Measurements from ENCODE around the gene BCR.

DNA sequence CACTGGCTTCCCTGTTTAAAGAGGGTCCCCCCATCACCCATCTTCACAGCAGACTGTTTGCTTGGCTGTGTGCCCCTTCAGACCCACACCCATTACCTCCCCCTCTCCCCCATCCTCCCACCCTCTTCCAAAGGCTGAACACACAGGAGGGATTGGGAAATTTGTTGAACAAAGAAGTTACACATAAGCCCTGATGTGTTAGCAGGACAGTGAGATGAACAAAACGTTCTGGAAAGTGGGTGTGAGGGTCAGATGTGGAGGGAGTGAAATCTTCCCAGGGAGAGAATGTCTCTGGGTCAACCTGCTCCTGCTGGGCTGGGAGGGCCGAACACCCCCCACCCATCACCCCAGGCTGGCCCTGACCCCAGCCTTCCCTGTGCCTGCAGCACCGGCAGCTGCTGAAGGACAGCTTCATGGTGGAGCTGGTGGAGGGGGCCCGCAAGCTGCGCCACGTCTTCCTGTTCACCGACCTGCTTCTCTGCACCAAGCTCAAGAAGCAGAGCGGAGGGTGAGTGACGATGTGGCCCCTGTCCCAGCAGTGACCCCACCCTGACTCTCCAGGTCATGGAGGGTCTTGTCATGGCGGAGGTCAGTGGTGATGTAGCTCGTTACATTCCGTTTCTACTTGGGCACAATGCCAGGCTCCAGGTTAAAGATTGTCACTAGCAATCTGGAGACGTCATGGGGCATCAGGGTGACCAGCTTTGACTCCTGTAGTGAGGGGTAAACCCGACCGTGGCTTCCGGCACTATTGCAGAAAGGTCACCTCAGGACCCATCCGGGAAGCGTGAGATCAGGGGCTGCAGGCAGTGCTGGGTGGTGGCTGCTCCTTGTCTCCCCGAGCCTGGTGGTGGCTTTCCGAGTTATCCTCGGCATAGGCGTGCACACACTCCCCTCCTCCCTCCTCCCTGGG lies 103.5 kb downstream of the BCR start:
- TF ChIP-seq, protein P1, sequence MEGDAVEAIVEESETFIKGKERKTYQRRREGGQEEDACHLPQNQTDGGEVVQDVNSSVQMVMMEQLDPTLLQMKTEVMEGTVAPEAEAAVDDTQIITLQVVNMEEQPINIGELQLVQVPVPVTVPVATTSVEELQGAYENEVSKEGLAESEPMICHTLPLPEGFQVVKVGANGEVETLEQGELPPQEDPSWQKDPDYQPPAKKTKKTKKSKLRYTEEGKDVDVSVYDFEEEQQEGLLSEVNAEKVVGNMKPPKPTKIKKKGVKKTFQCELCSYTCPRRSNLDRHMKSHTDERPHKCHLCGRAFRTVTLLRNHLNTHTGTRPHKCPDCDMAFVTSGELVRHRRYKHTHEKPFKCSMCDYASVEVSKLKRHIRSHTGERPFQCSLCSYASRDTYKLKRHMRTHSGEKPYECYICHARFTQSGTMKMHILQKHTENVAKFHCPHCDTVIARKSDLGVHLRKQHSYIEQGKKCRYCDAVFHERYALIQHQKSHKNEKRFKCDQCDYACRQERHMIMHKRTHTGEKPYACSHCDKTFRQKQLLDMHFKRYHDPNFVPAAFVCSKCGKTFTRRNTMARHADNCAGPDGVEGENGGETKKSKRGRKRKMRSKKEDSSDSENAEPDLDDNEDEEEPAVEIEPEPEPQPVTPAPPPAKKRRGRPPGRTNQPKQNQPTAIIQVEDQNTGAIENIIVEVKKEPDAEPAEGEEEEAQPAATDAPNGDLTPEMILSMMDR (IDR thresholded peaks at IDR 0.05) = no peak
- TF ChIP-seq, protein P2, sequence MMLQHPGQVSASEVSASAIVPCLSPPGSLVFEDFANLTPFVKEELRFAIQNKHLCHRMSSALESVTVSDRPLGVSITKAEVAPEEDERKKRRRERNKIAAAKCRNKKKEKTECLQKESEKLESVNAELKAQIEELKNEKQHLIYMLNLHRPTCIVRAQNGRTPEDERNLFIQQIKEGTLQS (CRISPR knock-in tag; conservative IDR thresholded peaks at IDR 0.05) = no peak
- TF ChIP-seq FOXJ3 (CRISPR knock-in tag; IDR thresholded peaks at IDR 0.05; ENCODE audit: borderline replicate concordance) (no peak), ZNF138 (CRISPR knock-in tag; conservative IDR thresholded peaks at IDR 0.05) (no peak), IRF2 (CRISPR knock-in tag; IDR thresholded peaks at IDR 0.05; ENCODE audit: borderline replicate concordance, low read depth) (no peak), ESRRA (CRISPR knock-in tag; IDR thresholded peaks at IDR 0.05; ENCODE audit: borderline replicate concordance) (no peak)
- TF ChIP-seq, protein P3, sequence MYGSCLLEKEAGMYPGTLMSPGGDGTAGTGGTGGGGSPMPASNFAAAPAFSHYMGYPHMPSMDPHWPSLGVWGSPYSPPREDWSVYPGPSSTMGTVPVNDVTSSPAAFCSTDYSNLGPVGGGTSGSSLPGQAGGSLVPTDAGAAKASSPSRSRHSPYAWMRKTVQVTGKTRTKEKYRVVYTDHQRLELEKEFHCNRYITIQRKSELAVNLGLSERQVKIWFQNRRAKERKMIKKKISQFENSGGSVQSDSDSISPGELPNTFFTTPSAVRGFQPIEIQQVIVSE (CRISPR knock-in tag; IDR thresholded peaks at IDR 0.05; ENCODE audit: borderline replicate concordance) = no peak
- TF ChIP-seq, protein P4, sequence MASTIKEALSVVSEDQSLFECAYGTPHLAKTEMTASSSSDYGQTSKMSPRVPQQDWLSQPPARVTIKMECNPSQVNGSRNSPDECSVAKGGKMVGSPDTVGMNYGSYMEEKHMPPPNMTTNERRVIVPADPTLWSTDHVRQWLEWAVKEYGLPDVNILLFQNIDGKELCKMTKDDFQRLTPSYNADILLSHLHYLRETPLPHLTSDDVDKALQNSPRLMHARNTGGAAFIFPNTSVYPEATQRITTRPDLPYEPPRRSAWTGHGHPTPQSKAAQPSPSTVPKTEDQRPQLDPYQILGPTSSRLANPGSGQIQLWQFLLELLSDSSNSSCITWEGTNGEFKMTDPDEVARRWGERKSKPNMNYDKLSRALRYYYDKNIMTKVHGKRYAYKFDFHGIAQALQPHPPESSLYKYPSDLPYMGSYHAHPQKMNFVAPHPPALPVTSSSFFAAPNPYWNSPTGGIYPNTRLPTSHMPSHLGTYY (CRISPR knock-in tag; IDR thresholded peaks at IDR 0.05) = no peak
- TF ChIP-seq, protein P5, sequence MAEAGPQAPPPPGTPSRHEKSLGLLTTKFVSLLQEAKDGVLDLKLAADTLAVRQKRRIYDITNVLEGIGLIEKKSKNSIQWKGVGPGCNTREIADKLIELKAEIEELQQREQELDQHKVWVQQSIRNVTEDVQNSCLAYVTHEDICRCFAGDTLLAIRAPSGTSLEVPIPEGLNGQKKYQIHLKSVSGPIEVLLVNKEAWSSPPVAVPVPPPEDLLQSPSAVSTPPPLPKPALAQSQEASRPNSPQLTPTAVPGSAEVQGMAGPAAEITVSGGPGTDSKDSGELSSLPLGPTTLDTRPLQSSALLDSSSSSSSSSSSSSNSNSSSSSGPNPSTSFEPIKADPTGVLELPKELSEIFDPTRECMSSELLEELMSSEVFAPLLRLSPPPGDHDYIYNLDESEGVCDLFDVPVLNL (CRISPR knock-in tag; IDR thresholded peaks at IDR 0.05; ENCODE audit: borderline replicate concordance, low read depth) = no peak
- TF ChIP-seq, protein P6, sequence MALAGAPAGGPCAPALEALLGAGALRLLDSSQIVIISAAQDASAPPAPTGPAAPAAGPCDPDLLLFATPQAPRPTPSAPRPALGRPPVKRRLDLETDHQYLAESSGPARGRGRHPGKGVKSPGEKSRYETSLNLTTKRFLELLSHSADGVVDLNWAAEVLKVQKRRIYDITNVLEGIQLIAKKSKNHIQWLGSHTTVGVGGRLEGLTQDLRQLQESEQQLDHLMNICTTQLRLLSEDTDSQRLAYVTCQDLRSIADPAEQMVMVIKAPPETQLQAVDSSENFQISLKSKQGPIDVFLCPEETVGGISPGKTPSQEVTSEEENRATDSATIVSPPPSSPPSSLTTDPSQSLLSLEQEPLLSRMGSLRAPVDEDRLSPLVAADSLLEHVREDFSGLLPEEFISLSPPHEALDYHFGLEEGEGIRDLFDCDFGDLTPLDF (CRISPR knock-in tag; IDR thresholded peaks at IDR 0.05) = no peak

Measured in WTC11 (cell line).